Measurements from ENCODE around the gene WSB1.

Gene WSB1

GRCh38 chr17:27264068-27264812, 29.7 kb upstream of the WSB1 start:
- TF ChIP-seq, protein P1, sequence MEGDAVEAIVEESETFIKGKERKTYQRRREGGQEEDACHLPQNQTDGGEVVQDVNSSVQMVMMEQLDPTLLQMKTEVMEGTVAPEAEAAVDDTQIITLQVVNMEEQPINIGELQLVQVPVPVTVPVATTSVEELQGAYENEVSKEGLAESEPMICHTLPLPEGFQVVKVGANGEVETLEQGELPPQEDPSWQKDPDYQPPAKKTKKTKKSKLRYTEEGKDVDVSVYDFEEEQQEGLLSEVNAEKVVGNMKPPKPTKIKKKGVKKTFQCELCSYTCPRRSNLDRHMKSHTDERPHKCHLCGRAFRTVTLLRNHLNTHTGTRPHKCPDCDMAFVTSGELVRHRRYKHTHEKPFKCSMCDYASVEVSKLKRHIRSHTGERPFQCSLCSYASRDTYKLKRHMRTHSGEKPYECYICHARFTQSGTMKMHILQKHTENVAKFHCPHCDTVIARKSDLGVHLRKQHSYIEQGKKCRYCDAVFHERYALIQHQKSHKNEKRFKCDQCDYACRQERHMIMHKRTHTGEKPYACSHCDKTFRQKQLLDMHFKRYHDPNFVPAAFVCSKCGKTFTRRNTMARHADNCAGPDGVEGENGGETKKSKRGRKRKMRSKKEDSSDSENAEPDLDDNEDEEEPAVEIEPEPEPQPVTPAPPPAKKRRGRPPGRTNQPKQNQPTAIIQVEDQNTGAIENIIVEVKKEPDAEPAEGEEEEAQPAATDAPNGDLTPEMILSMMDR (IDR thresholded peaks at IDR 0.05; ENCODE audit: insufficient read depth, low read length, missing control alignments), result no peak
- ChIA-PET POLR2A (no interaction called here), CTCF (interaction anchor here (2.0 kb wide), 1 partner anchor 28 kb away, joined by 7 read pairs; no protein-coding TSS in a partner anchor)
- no peak overlapping the region for H3K4me3 ChIP-seq (ENCODE audit: low read depth, low read length)
- DNase-seq (ENCODE audit: low read depth, low spot score), result no peak

GRCh38 chr17:27265333-27265732, 28.6 kb upstream of the WSB1 start:
- CTCF ChIA-PET, result interaction anchor here (0.7 to 2.0 kb wide), 2 partner anchors 29 to 92 kb away, joined by 3 to 7 read pairs; no protein-coding TSS in a partner anchor
- TF ChIP-seq, protein P1 (IDR thresholded peaks at IDR 0.05; ENCODE audit: insufficient read depth, low read length, missing control alignments), result no peak
- POLR2A ChIA-PET, result no interaction called here
- no peak overlapping the region for H3K4me3 ChIP-seq (ENCODE audit: low read depth, low read length)
- DNase-seq (ENCODE audit: low read depth, low spot score), result no peak

DNA sequence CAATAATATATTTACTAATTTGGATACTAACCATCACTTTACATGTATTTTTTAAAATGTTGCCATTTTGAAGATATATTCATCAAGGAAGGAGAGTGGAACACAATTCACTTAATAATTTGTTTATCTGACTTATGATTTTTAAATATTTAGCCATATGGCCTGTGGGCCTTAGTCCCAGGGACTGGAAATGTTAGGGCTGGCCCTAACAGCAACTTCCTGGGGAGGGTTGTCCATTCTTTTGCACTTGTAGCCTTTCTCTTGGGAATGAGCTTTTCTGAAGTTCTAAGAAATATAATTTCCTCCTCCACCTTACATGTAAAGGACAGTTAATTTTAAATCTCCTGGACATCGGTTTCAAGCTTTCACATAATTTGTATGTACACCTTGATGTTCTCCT, 27.7 kb upstream of the WSB1 start:
- DNase-seq (ENCODE audit: low read depth, low spot score), result no peak
- POLR2A ChIA-PET, result no interaction called here
- CTCF ChIA-PET, result no interaction called here

DNA sequence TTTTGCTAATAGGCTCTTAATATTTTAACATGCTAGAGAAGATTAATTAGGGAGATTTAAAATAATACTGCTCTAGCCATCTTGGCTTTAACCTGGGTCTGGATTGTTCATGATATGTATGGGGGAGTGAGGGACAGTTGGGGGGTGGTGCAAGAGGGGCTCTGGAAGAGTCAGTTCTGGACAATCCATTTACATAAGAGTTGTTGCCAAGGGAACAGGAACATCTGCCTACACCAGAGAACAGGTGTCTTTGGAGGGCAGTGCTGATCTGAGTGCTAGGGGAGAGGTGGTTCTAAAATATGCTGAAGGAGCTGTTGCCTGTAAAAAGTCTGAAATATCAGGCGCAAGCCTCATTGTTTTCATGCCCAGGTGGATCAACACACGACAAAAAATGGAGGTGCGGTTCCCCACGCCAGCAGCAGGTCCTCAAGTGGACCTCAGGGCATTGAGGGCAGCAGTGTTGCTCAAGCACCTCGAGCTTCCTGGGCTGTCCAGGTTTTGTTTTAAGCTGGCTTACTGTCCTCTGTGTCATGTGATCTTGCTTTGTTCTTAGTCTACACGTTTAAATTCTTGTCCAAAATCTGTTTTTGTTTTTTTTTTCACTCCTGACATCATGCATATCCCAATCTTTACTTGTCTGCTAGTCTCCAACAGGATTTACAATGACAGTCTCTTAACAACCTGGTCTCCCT, 25.4 kb upstream of the WSB1 start:
- ChIA-PET CTCF (no interaction called here), POLR2A (no interaction called here)
- H3K4me3 ChIP-seq (ENCODE audit: low read depth, low read length), result no peak overlapping the region
- TF ChIP-seq, protein P1 (IDR thresholded peaks at IDR 0.05; ENCODE audit: insufficient read depth, low read length, missing control alignments), result no peak
- DNase-seq (ENCODE audit: low read depth, low spot score), result no peak

More for the DNA sequence above, 27.7 kb upstream of the WSB1 start:
- no peak overlapping the region for H3K4me3 ChIP-seq (ENCODE audit: low read depth, low read length)
- TF ChIP-seq, protein P1 (IDR thresholded peaks at IDR 0.05; ENCODE audit: insufficient read depth, low read length, missing control alignments), result no peak

DNA sequence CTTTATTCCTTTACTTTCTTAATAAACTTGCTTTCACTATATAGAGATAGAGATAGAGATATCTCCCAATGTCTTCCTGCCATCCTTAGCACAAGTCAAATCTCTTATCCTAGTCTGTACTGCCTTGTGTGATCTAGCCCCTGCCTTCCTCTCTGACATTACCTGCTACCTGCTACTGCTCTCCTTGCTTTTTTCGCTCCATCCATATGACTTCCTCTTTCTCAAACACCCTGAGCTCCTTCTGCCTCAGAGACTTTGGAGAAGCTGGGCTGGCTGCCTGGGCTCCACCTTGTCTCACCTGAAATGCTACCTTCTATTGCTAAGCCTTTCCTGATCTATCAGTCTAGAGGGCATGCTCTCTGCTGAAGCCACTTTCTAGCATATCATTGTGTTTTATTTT, 24.7 kb upstream of the WSB1 start:
- CTCF ChIA-PET, result interaction anchor here (1.4 kb wide), 1 partner anchor 333 kb away, joined by 4 read pairs; no protein-coding TSS in a partner anchor
- H3K4me3 ChIP-seq (ENCODE audit: low read depth, low read length), result no peak overlapping the region
- POLR2A ChIA-PET, result no interaction called here
- DNase-seq (ENCODE audit: low read depth, low spot score), result no peak
- TF ChIP-seq, protein P1 (IDR thresholded peaks at IDR 0.05; ENCODE audit: insufficient read depth, low read length, missing control alignments), result no peak

GRCh38 chr17:27269974-27270373, 23.9 kb upstream of the WSB1 start:
- DNase-seq (ENCODE audit: low read depth, low spot score), result no peak
- H3K4me3 ChIP-seq (ENCODE audit: low read depth, low read length), result no peak overlapping the region
- CTCF ChIA-PET, result interaction anchor here (0.8 to 1.4 kb wide), 2 partner anchors 33 to 333 kb away, joined by 4 read pairs; no protein-coding TSS in a partner anchor
- TF ChIP-seq, protein P1 (IDR thresholded peaks at IDR 0.05; ENCODE audit: insufficient read depth, low read length, missing control alignments), result no peak
- POLR2A ChIA-PET, result no interaction called here

Data from AG04449 (cell line).